ENCODE data around the gene SRL. TPM values are rescaled to one million over a fixed set of nuclear protein-coding genes. Genes with fewer than 3 reads are reported as not detected.

The SRL gene
- 0.09 and 0.11 TPM in 2 replicates for total RNA-seq

DNA sequence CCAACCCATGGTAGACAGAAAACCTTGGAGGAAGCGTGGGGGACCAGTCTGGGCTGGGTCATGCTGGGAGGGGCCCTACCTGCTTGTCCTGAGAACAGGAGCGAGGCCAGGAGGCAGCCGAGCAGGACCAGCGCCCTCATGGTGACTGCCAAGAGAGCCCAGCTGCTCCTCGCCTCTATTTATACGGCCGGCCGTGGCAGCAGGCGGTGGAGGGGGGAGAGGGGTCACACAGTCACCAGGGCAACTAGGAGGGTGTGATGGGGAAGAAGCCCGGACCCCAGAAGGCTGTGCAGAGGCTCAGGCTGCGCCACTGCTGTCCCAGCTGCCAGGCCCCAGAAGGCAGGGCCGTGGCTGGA is at the start of gene SRL:
TSS of gene SRL (minus strand) at position 153 of the 356 bp plus-strand sequence. CDS start at position 140, 13 bp downstream.

Other genes starting within 250 kb of the SRL start
- 7.6 and 14.4 TPM in 2 replicates for gene ADCY9, start 125.6 kb downstream of the SRL start, total RNA-seq
- 3.4 and 4.8 TPM in 2 replicates for gene TFAP4, start 30.9 kb upstream of the SRL start, total RNA-seq
- gene GLIS2, start 74.0 kb upstream of the SRL start, total RNA-seq, result 0.43 and 0.54 TPM in 2 replicates
- gene PAM16, start 109.2 kb upstream of the SRL start, total RNA-seq, result 15.0 and 16.4 TPM in 2 replicates
- gene VASN, start 129.8 kb upstream of the SRL start, total RNA-seq, result 0.95 and 1.1 TPM in 2 replicates
- gene CORO7, start 174.5 kb upstream of the SRL start, total RNA-seq, result 24.9 and 31.2 TPM in 2 replicates
- gene DNAJA3, start 183.8 kb upstream of the SRL start, total RNA-seq, result 25.2 and 41.9 TPM in 2 replicates
- 46.1 and 52.2 TPM in 2 replicates for gene NMRAL1, start 232.5 kb upstream of the SRL start, total RNA-seq
- gene HMOX2, start 234.3 kb upstream of the SRL start, total RNA-seq, result 100 and 114 TPM in 2 replicates